ENCODE measurements around the gene SYNGR3. TPM values are rescaled to one million over a fixed set of nuclear protein-coding genes. Genes with fewer than 3 reads are reported as not detected.

The SYNGR3 gene
- total and polyA plus RNA-seq, 2 of the 13 experiments (the other 11 are each of a cell fraction or from before 2014, with no cell fraction given), result 0.97 to 5.7 TPM

DNA sequence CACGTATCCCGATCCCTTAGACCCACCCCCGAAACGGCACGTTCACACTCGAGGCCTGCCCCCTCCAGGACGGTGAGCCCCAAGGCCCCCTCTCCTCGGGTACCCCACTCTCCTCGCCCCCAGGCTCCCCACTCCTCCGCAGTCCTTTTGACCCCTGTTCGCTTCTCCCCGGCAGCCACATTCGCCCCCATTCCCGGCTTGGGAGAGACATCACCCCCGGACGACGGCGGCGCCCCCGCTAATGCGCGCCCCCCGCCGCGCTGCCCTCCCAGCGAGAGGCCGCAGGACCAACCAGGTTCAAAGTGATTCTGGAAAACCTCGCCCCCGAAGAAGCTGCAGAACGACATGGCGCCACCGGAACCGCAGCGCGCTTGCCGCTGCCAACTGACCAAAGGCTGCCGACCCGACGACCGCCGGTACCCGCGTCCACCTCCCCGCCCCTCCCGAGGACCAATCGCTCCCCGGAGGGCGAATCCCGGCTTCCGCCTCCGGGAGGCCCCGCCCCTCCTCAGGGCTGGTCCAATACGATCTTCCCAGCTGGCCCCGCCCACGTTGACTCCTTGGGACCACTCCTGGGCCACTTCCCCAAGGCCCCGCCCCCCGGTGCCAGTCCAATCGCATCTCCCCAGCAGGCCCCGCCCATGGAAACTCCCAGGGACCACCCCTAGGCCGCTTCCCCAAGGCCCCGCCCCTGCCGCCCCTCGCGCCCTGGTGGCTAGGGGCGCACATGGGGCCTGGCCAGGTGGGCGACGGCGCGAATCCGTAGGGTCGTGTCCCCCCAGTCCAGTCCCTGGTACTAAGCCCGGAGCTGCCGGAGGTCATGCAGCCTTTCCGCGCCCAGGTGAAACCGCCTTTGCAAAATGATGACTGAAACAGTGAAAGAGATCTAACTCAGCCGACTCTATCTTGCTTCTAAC is 46.7 kb upstream of the SYNGR3 start, which contains the start of gene MSRB1 (continued):
- TF ChIP-seq ZNF772 (CRISPR knock-in tag; IDR thresholded peaks at IDR 0.05), result 0 out of 2 replicates have a peak, but pooled peaks have one; percentile 4
- no peak for TF ChIP-seq RFXAP (CRISPR knock-in tag; IDR thresholded peaks at IDR 0.05; ENCODE audit: borderline replicate concordance)
- TF ChIP-seq FOXP1 (IDR thresholded peaks at IDR 0.05), result no peak
- TF ChIP-seq FOXP1 (CRISPR knock-in tag; IDR thresholded peaks at IDR 0.05), result no peak
- TF ChIP-seq CBX1 (IDR thresholded peaks at IDR 0.05; ENCODE audit: low read depth), result peak; percentile 66
- no peak for TF ChIP-seq CCAR2 (optimal IDR thresholded peaks at IDR 0.05; ENCODE audit: low read depth, low read length)
- no peak for TF ChIP-seq ZNF678 (CRISPR knock-in tag; IDR thresholded peaks at IDR 0.05)
- TF ChIP-seq, protein P1, sequence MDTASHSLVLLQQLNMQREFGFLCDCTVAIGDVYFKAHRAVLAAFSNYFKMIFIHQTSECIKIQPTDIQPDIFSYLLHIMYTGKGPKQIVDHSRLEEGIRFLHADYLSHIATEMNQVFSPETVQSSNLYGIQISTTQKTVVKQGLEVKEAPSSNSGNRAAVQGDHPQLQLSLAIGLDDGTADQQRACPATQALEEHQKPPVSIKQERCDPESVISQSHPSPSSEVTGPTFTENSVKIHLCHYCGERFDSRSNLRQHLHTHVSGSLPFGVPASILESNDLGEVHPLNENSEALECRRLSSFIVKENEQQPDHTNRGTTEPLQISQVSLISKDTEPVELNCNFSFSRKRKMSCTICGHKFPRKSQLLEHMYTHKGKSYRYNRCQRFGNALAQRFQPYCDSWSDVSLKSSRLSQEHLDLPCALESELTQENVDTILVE (CRISPR knock-in tag; IDR thresholded peaks at IDR 0.05), result peak; percentile 65; the same call in 1 of the 2 replicates
- no peak for TF ChIP-seq SP140L (CRISPR knock-in tag; IDR thresholded peaks at IDR 0.05; ENCODE audit: borderline replicate concordance)
- peak; percentile 56; the same call in 1 of the 2 replicates for TF ChIP-seq NFKB2 (CRISPR knock-in tag; IDR thresholded peaks at IDR 0.05; ENCODE audit: borderline replicate concordance)
- TF ChIP-seq JUNB (CRISPR knock-in tag; IDR thresholded peaks at IDR 0.05; ENCODE audit: borderline replicate concordance), result no peak
- TF ChIP-seq GTF2F1 (IDR thresholded peaks at IDR 0.05; ENCODE audit: low read length), result no peak
- TF ChIP-seq, protein P2, sequence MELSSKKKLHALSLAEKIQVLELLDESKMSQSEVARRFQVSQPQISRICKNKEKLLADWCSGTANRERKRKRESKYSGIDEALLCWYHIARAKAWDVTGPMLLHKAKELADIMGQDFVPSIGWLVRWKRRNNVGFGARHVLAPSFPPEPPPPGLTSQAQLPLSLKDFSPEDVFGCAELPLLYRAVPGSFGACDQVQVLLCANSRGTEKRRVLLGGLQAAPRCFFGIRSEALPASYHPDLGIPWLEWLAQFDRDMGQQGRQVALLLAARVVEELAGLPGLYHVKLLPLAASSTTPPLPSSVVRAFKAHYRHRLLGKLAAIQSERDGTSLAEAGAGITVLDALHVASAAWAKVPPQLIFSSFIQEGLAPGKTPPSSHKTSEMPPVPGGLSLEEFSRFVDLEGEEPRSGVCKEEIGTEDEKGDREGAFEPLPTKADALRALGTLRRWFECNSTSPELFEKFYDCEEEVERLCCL (CRISPR knock-in tag; IDR thresholded peaks at IDR 0.05; ENCODE audit: borderline replicate concordance), result peak; percentile 55; the same call in 1 of the 2 replicates
- TF ChIP-seq, protein P3, sequence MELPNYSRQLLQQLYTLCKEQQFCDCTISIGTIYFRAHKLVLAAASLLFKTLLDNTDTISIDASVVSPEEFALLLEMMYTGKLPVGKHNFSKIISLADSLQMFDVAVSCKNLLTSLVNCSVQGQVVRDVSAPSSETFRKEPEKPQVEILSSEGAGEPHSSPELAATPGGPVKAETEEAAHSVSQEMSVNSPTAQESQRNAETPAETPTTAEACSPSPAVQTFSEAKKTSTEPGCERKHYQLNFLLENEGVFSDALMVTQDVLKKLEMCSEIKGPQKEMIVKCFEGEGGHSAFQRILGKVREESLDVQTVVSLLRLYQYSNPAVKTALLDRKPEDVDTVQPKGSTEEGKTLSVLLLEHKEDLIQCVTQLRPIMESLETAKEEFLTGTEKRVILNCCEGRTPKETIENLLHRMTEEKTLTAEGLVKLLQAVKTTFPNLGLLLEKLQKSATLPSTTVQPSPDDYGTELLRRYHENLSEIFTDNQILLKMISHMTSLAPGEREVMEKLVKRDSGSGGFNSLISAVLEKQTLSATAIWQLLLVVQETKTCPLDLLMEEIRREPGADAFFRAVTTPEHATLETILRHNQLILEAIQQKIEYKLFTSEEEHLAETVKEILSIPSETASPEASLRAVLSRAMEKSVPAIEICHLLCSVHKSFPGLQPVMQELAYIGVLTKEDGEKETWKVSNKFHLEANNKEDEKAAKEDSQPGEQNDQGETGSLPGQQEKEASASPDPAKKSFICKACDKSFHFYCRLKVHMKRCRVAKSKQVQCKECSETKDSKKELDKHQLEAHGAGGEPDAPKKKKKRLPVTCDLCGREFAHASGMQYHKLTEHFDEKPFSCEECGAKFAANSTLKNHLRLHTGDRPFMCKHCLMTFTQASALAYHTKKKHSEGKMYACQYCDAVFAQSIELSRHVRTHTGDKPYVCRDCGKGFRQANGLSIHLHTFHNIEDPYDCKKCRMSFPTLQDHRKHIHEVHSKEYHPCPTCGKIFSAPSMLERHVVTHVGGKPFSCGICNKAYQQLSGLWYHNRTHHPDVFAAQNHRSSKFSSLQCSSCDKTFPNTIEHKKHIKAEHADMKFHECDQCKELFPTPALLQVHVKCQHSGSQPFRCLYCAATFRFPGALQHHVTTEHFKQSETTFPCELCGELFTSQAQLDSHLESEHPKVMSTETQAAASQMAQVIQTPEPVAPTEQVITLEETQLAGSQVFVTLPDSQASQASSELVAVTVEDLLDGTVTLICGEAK (IDR thresholded peaks at IDR 0.05), result no peak
- TF ChIP-seq, protein P3 (CRISPR knock-in tag; IDR thresholded peaks at IDR 0.05), result no peak
- TF ChIP-seq, protein P4, sequence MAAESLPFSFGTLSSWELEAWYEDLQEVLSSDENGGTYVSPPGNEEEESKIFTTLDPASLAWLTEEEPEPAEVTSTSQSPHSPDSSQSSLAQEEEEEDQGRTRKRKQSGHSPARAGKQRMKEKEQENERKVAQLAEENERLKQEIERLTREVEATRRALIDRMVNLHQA (CRISPR knock-in tag; IDR thresholded peaks at IDR 0.05), result no peak
- TF ChIP-seq FOXO1 (CRISPR knock-in tag; IDR thresholded peaks at IDR 0.05), result 0 out of 2 replicates have a peak, but pooled peaks have one; percentile 9

Measured in HepG2 (cell line).